NCI-H1105 (cell line): ENCODE data around the gene VPS4A.

Source experiments
- DNase-seq: peaks from one replicate; lab custom pipeline; 2025; lab: John Stamatoyannopoulos, UW

VPS4A gene

GRCh38 chr16:69307091-69307490 lies 4.1 kb upstream of the VPS4A start:
- DNase-seq, result no peak

GRCh38 chr16:69307856-69308255 lies 3.3 kb upstream of the VPS4A start:
- DNase-seq, result no peak

- no peak for DNase-seq
These were observed 1.8 kb upstream of the VPS4A start for GRCh38 chr16:69309316-69309715.

- DNase-seq, result no peak
These were observed 610 bp downstream of the VPS4A start for GRCh38 chr16:69311533-69312387.

- no peak for DNase-seq
These were observed 2.3 kb downstream of the VPS4A start for GRCh38 chr16:69313469-69313868.

GRCh38 chr16:69314534-69314933 lies 3.4 kb downstream of the VPS4A start:
- DNase-seq, result no peak

- DNase-seq, result no peak
These were observed 4.5 kb downstream of the VPS4A start for GRCh38 chr16:69315486-69316311.

GRCh38 chr16:69316595-69317034 lies 5.5 kb downstream of the VPS4A start:
- no peak for DNase-seq

- no peak for DNase-seq
These were observed 7.2 kb downstream of the VPS4A start for GRCh38 chr16:69318177-69318910.

GRCh38 chr16:69318911-69319289 lies 7.8 kb downstream of the VPS4A start:
- no peak for DNase-seq

- no peak for DNase-seq
These were observed 8.2 kb downstream of the VPS4A start for GRCh38 chr16:69319381-69319780.

- DNase-seq, result no peak
These were observed 8.9 kb downstream of the VPS4A start for GRCh38 chr16:69319826-69320739.

GRCh38 chr16:69320740-69321073 lies 9.6 kb downstream of the VPS4A start:
- DNase-seq, result no peak

- DNase-seq, result no peak
These were observed 9.9 kb downstream of the VPS4A start for GRCh38 chr16:69321080-69321479.

GRCh38 chr16:69322343-69322742 lies 11.2 kb downstream of the VPS4A start:
- no peak for DNase-seq

- DNase-seq, result no peak
These were observed 12.3 kb downstream of the VPS4A start for GRCh38 chr16:69323415-69323814.

GRCh38 chr16:69324013-69324531 lies 12.9 kb downstream of the VPS4A start:
- DNase-seq, result no peak

GRCh38 chr16:69324585-69325253 lies 13.6 kb downstream of the VPS4A start:
- no peak for DNase-seq

GRCh38 chr16:69325784-69326171 lies 14.6 kb downstream of the VPS4A start:
- DNase-seq, result no peak

- no peak for DNase-seq
These were observed 15.2 kb downstream of the VPS4A start for GRCh38 chr16:69326172-69326873.
